Caco-2 (cell line): Measurements from ENCODE around the gene INTS7. TPM values are rescaled to one million over a fixed set of nuclear protein-coding genes. Genes with fewer than 3 reads are reported as not detected.

Source experiments
- BruUV-seq: library from RNA; stranded (reverse); fragments of 400-500 nt; replicated peaks from 2 replicates; lab custom pipeline; 2021; lab: Mats Ljungman, UMichigan
- CTCF ChIA-PET: fragments of 300-600 bp; sonication (Branson Sonifier 250); formaldehyde crosslinking; loops from one replicate; lab custom pipeline; 2022; ENCODE audit warnings: antibody characterized with exemption; lab: Charles Lee
- POLR2A ChIA-PET: fragments of 300-600 bp; sonication (Branson Sonifier 250); formaldehyde crosslinking; loops from one replicate; lab custom pipeline; 2022; ENCODE audit warnings: antibody characterized with exemption; lab: Charles Lee
- DNase-seq, 2 experiments: peaks; one replicate each; pipeline versions ENCODE4 v3.0.0 to v3.0.0-alpha.2; 2020 to 2022
- H3K27me3 ChIP-seq: replicated peaks from 2 replicates; pipeline ENCODE4 v1.6.0; 2011; ENCODE audit warnings: low read length; ENCODE audit not compliant: control insufficient read depth, insufficient read depth
- H3K36me3 ChIP-seq: 2 replicates; pipeline ENCODE4 v1.5.1; 2011; ENCODE audit warnings: low read length; ENCODE audit not compliant: control insufficient read depth, insufficient read depth
- H3K4me1 ChIP-seq: fragments of 250-450 bp; sonication (Bioruptor Pico); 2 replicates; pipeline ENCODE4 v1.5.1; 2020; ENCODE audit warnings: mild to moderate bottlenecking
- H3K4me3 ChIP-seq: 2 replicates; pipeline ENCODE4 v1.5.1; 2011; ENCODE audit warnings: low read depth, mild to moderate bottlenecking, control low read depth, low read length
- H3K9me3 ChIP-seq: fragments of 250-450 bp; sonication (Bioruptor Pico); 2 replicates; pipeline ENCODE4 v1.5.1; 2020; ENCODE audit warnings: mild to moderate bottlenecking, moderate library complexity
- H3K27ac Mint-ChIP-seq: one replicate; pipeline ENCODE4 v1.8.0; 2022; ENCODE audit warnings: mixed read lengths; ENCODE audit not compliant: unreplicated experiment
- H3K27me3 Mint-ChIP-seq: one replicate; pipeline ENCODE4 v1.8.0; 2022; ENCODE audit warnings: mixed read lengths; ENCODE audit not compliant: insufficient read depth, unreplicated experiment
- H3K36me3 Mint-ChIP-seq: one replicate; pipeline ENCODE4 v1.8.0; 2022; ENCODE audit warnings: mild to moderate bottlenecking, mixed read lengths; ENCODE audit not compliant: insufficient read depth, unreplicated experiment
- H3K4me1 Mint-ChIP-seq: one replicate; pipeline ENCODE4 v1.8.0; 2022; ENCODE audit warnings: low read depth, mixed read lengths; ENCODE audit not compliant: unreplicated experiment
- H3K4me3 Mint-ChIP-seq: one replicate; pipeline ENCODE4 v1.8.0; 2022; ENCODE audit warnings: mild to moderate bottlenecking, moderate library complexity, mixed read lengths; ENCODE audit not compliant: unreplicated experiment
- H3K9me3 Mint-ChIP-seq: one replicate; pipeline ENCODE4 v1.8.0; 2022; ENCODE audit warnings: mixed read lengths; ENCODE audit not compliant: unreplicated experiment
- CTCF ChIP-seq, 2 experiments: fragments of 200-600 bp in 1 of 2; IDR thresholded peaks; 1 replicate in 1 of 2; 2 replicates in 1 of 2; pipeline versions ENCODE4 v1.5.1 to v1.8.0; 2011 to 2022; ENCODE audit warnings: antibody characterized with exemption in 1 of 2, control low read depth in 1 of 2, inconsistent platforms in 1 of 2, low read depth in 1 of 2, low read length in 1 of 2, mild to moderate bottlenecking in 1 of 2, moderate library complexity in 1 of 2; ENCODE audit not compliant: insufficient read depth in 1 of 2, severe bottlenecking in 1 of 2, unreplicated experiment in 1 of 2
- intact Hi-C: fragments of 100-400 bp; cut with micrococcal nuclease; formaldehyde crosslinking; loops from one replicate; pipeline ENCODE4 v1.10.0; 2022; ENCODE audit not compliant: unreplicated experiment
- total RNA-seq: library from RNA; stranded (reverse); gene quantifications from 2 replicates; pipeline ENCODE4 v1.2.3, GENCODE V29; 2022

INTS7 gene
- total RNA-seq, 1 experiment from 2014 or later = 31.9 TPM

GRCh38 chr1:212007886-212008285, 27.5 kb downstream of the INTS7 start:
- DNase-seq = no peak
- Histone ChIP-seq H3K36me3 (no peaks in the 10 kb centered on the region), H3K4me3 (no peak overlapping the region), H3K9me3 (no peaks in the 10 kb centered on the region), H3K4me1 (peaks cover 13% of the 10 kb centered on the region), H3K27me3 (no peaks in the 10 kb centered on the region)
- H3K4me3 Mint-ChIP-seq = no peak overlapping the region
- H3K4me1 Mint-ChIP-seq = peaks cover 12% of the 10 kb centered on the region
- no peaks in the 10 kb centered on the region for H3K9me3 Mint-ChIP-seq
- no peaks in the 10 kb centered on the region for H3K27me3 Mint-ChIP-seq
- TF ChIP-seq CTCF (IDR thresholded peaks at IDR 0.05; ENCODE audit: insufficient read depth in 1 of 2, low read depth in 1 of 2, low read length in 1 of 2, severe bottlenecking in 1 of 2, unreplicated experiment in 1 of 2) = no peak
- BruUV-seq = no TSS peak
- peaks cover 21% of the 10 kb centered on the region for H3K36me3 Mint-ChIP-seq
- no peak overlapping the region for H3K27ac Mint-ChIP-seq
- ChIA-PET CTCF (interaction anchor here (0.7 kb wide), 1 partner anchor 27 kb away, joined by 3 read pairs; the partner anchor contains the start of genes DTL and INTS7), POLR2A (no interaction called here)
- intact Hi-C loops = no loop called here

GRCh38 chr1:212007178-212007577, 28.2 kb downstream of the INTS7 start:
- Histone ChIP-seq H3K9me3 (no peaks in the 10 kb centered on the region), H3K27me3 (no peaks in the 10 kb centered on the region), H3K36me3 (no peaks in the 10 kb centered on the region), H3K4me3 (no peak overlapping the region), H3K4me1 (peaks cover 11% of the 10 kb centered on the region; the same call in 1 of the 2 replicates)
- no peaks in the 10 kb centered on the region for H3K27me3 Mint-ChIP-seq
- H3K27ac Mint-ChIP-seq = no peak overlapping the region
- TF ChIP-seq CTCF (IDR thresholded peaks at IDR 0.05; ENCODE audit: insufficient read depth in 1 of 2, low read depth in 1 of 2, low read length in 1 of 2, severe bottlenecking in 1 of 2, unreplicated experiment in 1 of 2) = no peak
- intact Hi-C loops = no loop called here
- POLR2A ChIA-PET = no interaction called here
- H3K4me3 Mint-ChIP-seq = no peak overlapping the region
- H3K9me3 Mint-ChIP-seq = no peaks in the 10 kb centered on the region
- BruUV-seq = no TSS peak
- H3K4me1 Mint-ChIP-seq = peaks cover 11% of the 10 kb centered on the region
- H3K36me3 Mint-ChIP-seq = peaks cover 21% of the 10 kb centered on the region
- no peak for DNase-seq
- CTCF ChIA-PET = interaction anchor here (0.7 to 1.5 kb wide), 2 partner anchors 28 kb away, joined by 3 read pairs; partner anchors contain the start of genes DTL and INTS7

GRCh38 chr1:212004895-212005608, 30.3 kb downstream of the INTS7 start:
- H3K4me1 Mint-ChIP-seq = peaks cover 6% of the 10 kb centered on the region
- H3K36me3 Mint-ChIP-seq = peaks cover 16% of the 10 kb centered on the region
- H3K4me3 Mint-ChIP-seq = no peak overlapping the region
- Histone ChIP-seq H3K4me1 (peaks cover 6% of the 10 kb centered on the region; the same call in 1 of the 2 replicates), H3K36me3 (no peaks in the 10 kb centered on the region; the same call in 1 of the 2 replicates), H3K27me3 (no peaks in the 10 kb centered on the region), H3K9me3 (no peaks in the 10 kb centered on the region), H3K4me3 (no peak overlapping the region)
- no TSS peak for BruUV-seq
- H3K27me3 Mint-ChIP-seq = no peaks in the 10 kb centered on the region
- intact Hi-C loops = no loop called here
- no peak overlapping the region for H3K27ac Mint-ChIP-seq
- H3K9me3 Mint-ChIP-seq = no peaks in the 10 kb centered on the region
- ChIA-PET POLR2A (no interaction called here), CTCF (interaction anchor here (1.2 kb wide), 1 partner anchor 31 kb away, joined by 3 read pairs; the partner anchor contains the start of genes DTL and INTS7)
- DNase-seq = no peak
- TF ChIP-seq CTCF (IDR thresholded peaks at IDR 0.05; ENCODE audit: insufficient read depth in 1 of 2, low read depth in 1 of 2, low read length in 1 of 2, severe bottlenecking in 1 of 2, unreplicated experiment in 1 of 2) = no peak
